WTC11 (cell line): Measurements from ENCODE around the gene AXIN2. TPM values are rescaled to one million over a fixed set of nuclear protein-coding genes. Genes with fewer than 3 reads are reported as not detected.

Experiments
- ATAC-seq: fragments of 200-7000 bp; cut with Tn5 transposase; 2 replicates; pipeline ENCODE4 v1.10.0; 2021; ENCODE audit warnings: mild to moderate bottlenecking, moderate library complexity
- CTCF ChIA-PET: fragments of 300-600 bp; sonication (Branson Sonifier 250); formaldehyde crosslinking; loops from one replicate; lab custom pipeline; 2021; ENCODE audit warnings: antibody characterized with exemption; lab: Charles Lee
- POLR2A ChIA-PET: fragments of 350-600 bp; sonication (Branson Sonifier 250); formaldehyde crosslinking; loops from one replicate; lab custom pipeline; 2021; ENCODE audit warnings: antibody characterized with exemption; lab: Charles Lee
- DNase-seq: peaks from one replicate; pipeline ENCODE4 v3.0.0; 2021; ENCODE audit warnings: low spot score
- H3K27ac Mint-ChIP-seq: 2 replicates; pipeline ENCODE4 v1.8.0; 2021; ENCODE audit warnings: mixed read lengths
- H3K27me3 Mint-ChIP-seq: 2 replicates; pipeline ENCODE4 v1.8.0; 2021; ENCODE audit warnings: low read depth, mild to moderate bottlenecking, moderate library complexity, mixed read lengths
- H3K36me3 Mint-ChIP-seq: 2 replicates; pipeline ENCODE4 v1.8.0; 2021; ENCODE audit warnings: mixed read lengths
- H3K4me1 Mint-ChIP-seq: 2 replicates; pipeline ENCODE4 v1.8.0; 2022; ENCODE audit warnings: mixed read lengths
- H3K4me3 Mint-ChIP-seq: 2 replicates; pipeline ENCODE4 v1.8.0; 2021; ENCODE audit warnings: mild to moderate bottlenecking, moderate library complexity, mixed read lengths
- H3K9me3 Mint-ChIP-seq: 2 replicates; pipeline ENCODE4 v1.8.0; 2021; ENCODE audit warnings: mixed read lengths
- E2F5 ChIP-seq: sonication (generic); formaldehyde crosslinking; IDR thresholded peaks from 2 replicates; pipeline ENCODE4 v1.8.1; 2022; ENCODE audit warnings: mild to moderate bottlenecking, moderate library complexity, missing genetic modification reagents
- ERG ChIP-seq: fragments of 250-450 bp; sonication (Bioruptor Pico); IDR thresholded peaks from 2 replicates; pipeline ENCODE4 v1.8.0; 2021; ENCODE audit warnings: mild to moderate bottlenecking
- ESRRA ChIP-seq: sonication (generic); formaldehyde crosslinking; IDR thresholded peaks from 2 replicates; pipeline ENCODE4 v1.8.1; 2022; ENCODE audit warnings: mild to moderate bottlenecking, missing genetic modification reagents, borderline replicate concordance
- JAZF1 ChIP-seq: fragments of 250-450 bp; sonication (Bioruptor Pico); IDR thresholded peaks from 2 replicates; pipeline ENCODE4 v1.9.0; 2021; ENCODE audit warnings: moderate library complexity, mild to moderate bottlenecking, inconsistent platforms
- KAT7 ChIP-seq: sonication (generic); formaldehyde crosslinking; IDR thresholded peaks from 2 replicates; pipeline ENCODE4 v1.8.1; 2023; ENCODE audit warnings: missing genetic modification reagents, mild to moderate bottlenecking, borderline replicate concordance
- MXD4 ChIP-seq: fragments of 250-450 bp; sonication (Bioruptor Pico); IDR thresholded peaks from 2 replicates; pipeline ENCODE4 v1.8.0; 2021; ENCODE audit warnings: mild to moderate bottlenecking, moderate library complexity, borderline replicate concordance
- NR3C1 ChIP-seq: sonication (generic); formaldehyde crosslinking; conservative IDR thresholded peaks from 2 replicates; pipeline ENCODE4 v1.8.1; 2023; ENCODE audit warnings: low read depth, mild to moderate bottlenecking, missing genetic modification reagents
- PRRX2 ChIP-seq: fragments of 250-450 bp; sonication (Bioruptor Pico); IDR thresholded peaks from 2 replicates; pipeline ENCODE4 v1.8.0; 2021; ENCODE audit warnings: mild to moderate bottlenecking
- SMAD4 ChIP-seq: sonication (generic); formaldehyde crosslinking; IDR thresholded peaks from 2 replicates; pipeline ENCODE4 v1.8.0; 2022; ENCODE audit warnings: mild to moderate bottlenecking, missing genetic modification reagents
- ZNF219 ChIP-seq: sonication (generic); formaldehyde crosslinking; IDR thresholded peaks from 2 replicates; pipeline ENCODE4 v1.8.0; 2023; ENCODE audit warnings: missing genetic modification reagents, mild to moderate bottlenecking, borderline replicate concordance
- ZNF263 ChIP-seq: sonication (generic); formaldehyde crosslinking; IDR thresholded peaks from 2 replicates; pipeline ENCODE4 v1.8.1; 2022; ENCODE audit warnings: low read depth, mild to moderate bottlenecking, moderate library complexity, missing genetic modification reagents
- ZNF396 ChIP-seq: fragments of 250-450 bp; sonication (Bioruptor Pico); IDR thresholded peaks from 2 replicates; pipeline ENCODE4 v1.8.0; 2021; ENCODE audit warnings: mild to moderate bottlenecking, moderate library complexity, borderline replicate concordance
- ZNF423 ChIP-seq: fragments of 250-450 bp; sonication (Bioruptor Pico); IDR thresholded peaks from 2 replicates; pipeline ENCODE4 v2.1.2; 2022; ENCODE audit warnings: mild to moderate bottlenecking, moderate library complexity
- total RNA-seq: library from RNA; stranded (reverse); gene quantifications from 3 replicates; pipeline ENCODE4 v1.2.3, GENCODE V29; 2021
- TF ChIP-seq, protein P1 (sequence below): sonication (generic); formaldehyde crosslinking; IDR thresholded peaks from 2 replicates; pipeline ENCODE4 v1.8.0; 2022; ENCODE audit warnings: missing genetic modification reagents
- TF ChIP-seq, protein P2 (sequence below): sonication (generic); formaldehyde crosslinking; IDR thresholded peaks from 2 replicates; pipeline ENCODE4 v1.8.1; 2023; ENCODE audit warnings: mild to moderate bottlenecking, missing genetic modification reagents, borderline replicate concordance
- TF ChIP-seq, protein P3 (sequence below): fragments of 250-450 bp; sonication (Bioruptor Pico); conservative IDR thresholded peaks from 2 replicates; pipeline ENCODE4 v1.9.0; 2021; ENCODE audit warnings: mild to moderate bottlenecking
- TF ChIP-seq, protein P4 (sequence below): sonication (generic); formaldehyde crosslinking; IDR thresholded peaks from 2 replicates; pipeline ENCODE4 v1.8.0; 2022; ENCODE audit warnings: mild to moderate bottlenecking, missing genetic modification reagents

Gene AXIN2
- total RNA-seq, 1 experiment from 2014 or later = 35.0 TPM

DNA sequence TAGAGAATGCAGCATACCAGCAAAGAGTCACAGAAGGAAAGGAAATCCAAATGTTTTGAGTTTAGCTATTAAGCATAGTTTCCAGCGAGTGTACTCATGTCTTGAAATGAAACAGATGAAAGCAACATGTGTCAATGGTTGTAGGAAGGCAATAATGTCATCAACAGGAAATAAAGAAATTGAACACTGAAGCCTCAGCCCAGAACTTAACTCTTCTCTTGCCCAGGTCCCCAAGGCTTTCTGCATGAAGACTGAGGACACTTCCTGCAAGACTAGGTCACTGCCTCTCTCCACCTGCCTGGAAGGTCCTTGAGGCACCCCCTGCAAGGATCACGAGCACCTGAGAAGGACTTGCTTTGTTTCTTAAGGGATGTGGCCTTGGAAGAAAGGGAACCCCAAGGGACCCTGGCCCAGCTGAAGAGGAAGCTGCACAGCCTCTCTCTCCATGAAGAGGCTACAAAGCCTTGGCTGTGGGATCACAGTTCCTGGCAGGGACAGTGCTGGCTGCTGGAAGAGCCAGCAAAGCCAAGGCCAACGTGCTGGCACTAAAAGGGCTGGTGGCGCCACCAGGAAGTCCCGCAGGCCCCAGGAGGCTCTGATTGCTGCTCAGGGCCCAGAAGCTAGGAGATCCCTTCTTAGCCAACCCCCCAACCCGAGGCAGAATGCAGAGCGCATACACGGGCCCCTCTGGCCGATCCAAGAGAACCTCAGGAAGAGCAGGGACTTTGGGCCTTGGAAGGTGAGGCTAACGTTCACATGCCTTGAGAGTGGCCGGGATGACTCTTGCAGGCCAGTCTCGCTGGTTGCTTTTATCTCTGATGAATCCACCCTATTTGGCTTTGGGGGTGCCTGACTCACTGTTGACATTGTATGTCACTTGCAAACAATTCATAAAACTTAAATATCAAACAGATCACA lies 23.4 kb upstream of the AXIN2 start:
- ATAC-seq (no peak), DNase-seq (no peak)
- ChIA-PET POLR2A (no interaction called here), CTCF (no interaction called here)
- Mint-ChIP-seq H3K27me3 (no peaks in the 10 kb centered on the region), H3K27ac (no peak overlapping the region), H3K36me3 (no peaks in the 10 kb centered on the region), H3K4me3 (no peak overlapping the region), H3K9me3 (no peaks in the 10 kb centered on the region), H3K4me1 (peaks cover 23% of the 10 kb centered on the region)
- TF ChIP-seq JAZF1 (CRISPR knock-in tag) (no peak), KAT7 (CRISPR knock-in tag) (no peak), ERG (CRISPR knock-in tag) (no peak), ZNF396 (no peak)

DNA sequence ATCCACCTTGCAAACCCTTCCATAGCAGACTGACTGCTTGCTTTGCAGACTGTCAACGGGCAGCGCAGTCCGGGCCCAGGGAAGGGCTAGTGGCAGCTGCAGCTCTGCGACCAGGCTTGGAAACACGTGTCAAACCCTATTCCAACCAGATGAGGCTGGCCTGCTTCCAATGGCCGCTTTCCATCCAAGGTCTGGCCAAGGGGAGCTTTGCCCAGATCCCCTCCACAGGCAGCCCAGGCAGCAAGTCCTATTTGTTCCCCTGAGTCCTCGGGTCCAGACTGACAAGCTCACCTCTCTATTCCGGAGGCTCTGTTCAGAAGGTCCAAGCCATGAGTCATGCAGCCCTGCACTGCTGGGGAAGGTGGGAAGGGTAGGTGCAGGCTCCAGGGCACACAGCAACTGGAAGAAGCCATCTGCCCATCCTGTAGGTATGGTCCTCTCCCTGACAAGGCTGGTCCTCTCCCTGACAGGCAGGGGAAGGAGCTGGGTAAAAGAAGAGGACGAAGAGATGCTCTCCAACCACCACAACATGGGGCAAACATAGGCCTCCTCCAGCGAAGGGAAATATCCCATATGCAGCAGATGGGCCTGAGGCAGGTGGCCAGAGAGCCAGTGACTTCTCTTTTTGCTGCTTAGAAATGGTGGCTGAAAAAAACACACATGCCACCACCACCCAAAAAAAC lies 22.6 kb upstream of the AXIN2 start:
- DNase-seq (no peak), ATAC-seq (no peak)
- Mint-ChIP-seq H3K27ac (no peak overlapping the region), H3K27me3 (no peaks in the 10 kb centered on the region), H3K4me1 (peaks cover 23% of the 10 kb centered on the region), H3K4me3 (no peak overlapping the region), H3K36me3 (no peaks in the 10 kb centered on the region), H3K9me3 (no peaks in the 10 kb centered on the region)
- POLR2A ChIA-PET = no interaction called here
- TF ChIP-seq ZNF423 (CRISPR knock-in tag) (no peak), SMAD4 (CRISPR knock-in tag) (no peak), MXD4 (CRISPR knock-in tag) (no peak), PRRX2 (CRISPR knock-in tag) (no peak), NR3C1 (CRISPR knock-in tag) (no peak), ESRRA (CRISPR knock-in tag) (no peak), JAZF1 (CRISPR knock-in tag) (no peak), E2F5 (CRISPR knock-in tag) (no peak), ZNF263 (no peak), ZNF219 (CRISPR knock-in tag) (no peak)
- TF ChIP-seq, protein P1, sequence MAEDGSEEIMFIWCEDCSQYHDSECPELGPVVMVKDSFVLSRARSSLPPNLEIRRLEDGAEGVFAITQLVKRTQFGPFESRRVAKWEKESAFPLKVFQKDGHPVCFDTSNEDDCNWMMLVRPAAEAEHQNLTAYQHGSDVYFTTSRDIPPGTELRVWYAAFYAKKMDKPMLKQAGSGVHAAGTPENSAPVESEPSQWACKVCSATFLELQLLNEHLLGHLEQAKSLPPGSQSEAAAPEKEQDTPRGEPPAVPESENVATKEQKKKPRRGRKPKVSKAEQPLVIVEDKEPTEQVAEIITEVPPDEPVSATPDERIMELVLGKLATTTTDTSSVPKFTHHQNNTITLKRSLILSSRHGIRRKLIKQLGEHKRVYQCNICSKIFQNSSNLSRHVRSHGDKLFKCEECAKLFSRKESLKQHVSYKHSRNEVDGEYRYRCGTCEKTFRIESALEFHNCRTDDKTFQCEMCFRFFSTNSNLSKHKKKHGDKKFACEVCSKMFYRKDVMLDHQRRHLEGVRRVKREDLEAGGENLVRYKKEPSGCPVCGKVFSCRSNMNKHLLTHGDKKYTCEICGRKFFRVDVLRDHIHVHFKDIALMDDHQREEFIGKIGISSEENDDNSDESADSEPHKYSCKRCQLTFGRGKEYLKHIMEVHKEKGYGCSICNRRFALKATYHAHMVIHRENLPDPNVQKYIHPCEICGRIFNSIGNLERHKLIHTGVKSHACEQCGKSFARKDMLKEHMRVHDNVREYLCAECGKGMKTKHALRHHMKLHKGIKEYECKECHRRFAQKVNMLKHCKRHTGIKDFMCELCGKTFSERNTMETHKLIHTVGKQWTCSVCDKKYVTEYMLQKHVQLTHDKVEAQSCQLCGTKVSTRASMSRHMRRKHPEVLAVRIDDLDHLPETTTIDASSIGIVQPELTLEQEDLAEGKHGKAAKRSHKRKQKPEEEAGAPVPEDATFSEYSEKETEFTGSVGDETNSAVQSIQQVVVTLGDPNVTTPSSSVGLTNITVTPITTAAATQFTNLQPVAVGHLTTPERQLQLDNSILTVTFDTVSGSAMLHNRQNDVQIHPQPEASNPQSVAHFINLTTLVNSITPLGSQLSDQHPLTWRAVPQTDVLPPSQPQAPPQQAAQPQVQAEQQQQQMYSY (CRISPR knock-in tag) = no peak
- TF ChIP-seq, protein P2, sequence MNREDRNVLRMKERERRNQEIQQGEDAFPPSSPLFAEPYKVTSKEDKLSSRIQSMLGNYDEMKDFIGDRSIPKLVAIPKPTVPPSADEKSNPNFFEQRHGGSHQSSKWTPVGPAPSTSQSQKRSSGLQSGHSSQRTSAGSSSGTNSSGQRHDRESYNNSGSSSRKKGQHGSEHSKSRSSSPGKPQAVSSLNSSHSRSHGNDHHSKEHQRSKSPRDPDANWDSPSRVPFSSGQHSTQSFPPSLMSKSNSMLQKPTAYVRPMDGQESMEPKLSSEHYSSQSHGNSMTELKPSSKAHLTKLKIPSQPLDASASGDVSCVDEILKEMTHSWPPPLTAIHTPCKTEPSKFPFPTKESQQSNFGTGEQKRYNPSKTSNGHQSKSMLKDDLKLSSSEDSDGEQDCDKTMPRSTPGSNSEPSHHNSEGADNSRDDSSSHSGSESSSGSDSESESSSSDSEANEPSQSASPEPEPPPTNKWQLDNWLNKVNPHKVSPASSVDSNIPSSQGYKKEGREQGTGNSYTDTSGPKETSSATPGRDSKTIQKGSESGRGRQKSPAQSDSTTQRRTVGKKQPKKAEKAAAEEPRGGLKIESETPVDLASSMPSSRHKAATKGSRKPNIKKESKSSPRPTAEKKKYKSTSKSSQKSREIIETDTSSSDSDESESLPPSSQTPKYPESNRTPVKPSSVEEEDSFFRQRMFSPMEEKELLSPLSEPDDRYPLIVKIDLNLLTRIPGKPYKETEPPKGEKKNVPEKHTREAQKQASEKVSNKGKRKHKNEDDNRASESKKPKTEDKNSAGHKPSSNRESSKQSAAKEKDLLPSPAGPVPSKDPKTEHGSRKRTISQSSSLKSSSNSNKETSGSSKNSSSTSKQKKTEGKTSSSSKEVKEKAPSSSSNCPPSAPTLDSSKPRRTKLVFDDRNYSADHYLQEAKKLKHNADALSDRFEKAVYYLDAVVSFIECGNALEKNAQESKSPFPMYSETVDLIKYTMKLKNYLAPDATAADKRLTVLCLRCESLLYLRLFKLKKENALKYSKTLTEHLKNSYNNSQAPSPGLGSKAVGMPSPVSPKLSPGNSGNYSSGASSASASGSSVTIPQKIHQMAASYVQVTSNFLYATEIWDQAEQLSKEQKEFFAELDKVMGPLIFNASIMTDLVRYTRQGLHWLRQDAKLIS (CRISPR knock-in tag) = no peak
- TF ChIP-seq, protein P3, sequence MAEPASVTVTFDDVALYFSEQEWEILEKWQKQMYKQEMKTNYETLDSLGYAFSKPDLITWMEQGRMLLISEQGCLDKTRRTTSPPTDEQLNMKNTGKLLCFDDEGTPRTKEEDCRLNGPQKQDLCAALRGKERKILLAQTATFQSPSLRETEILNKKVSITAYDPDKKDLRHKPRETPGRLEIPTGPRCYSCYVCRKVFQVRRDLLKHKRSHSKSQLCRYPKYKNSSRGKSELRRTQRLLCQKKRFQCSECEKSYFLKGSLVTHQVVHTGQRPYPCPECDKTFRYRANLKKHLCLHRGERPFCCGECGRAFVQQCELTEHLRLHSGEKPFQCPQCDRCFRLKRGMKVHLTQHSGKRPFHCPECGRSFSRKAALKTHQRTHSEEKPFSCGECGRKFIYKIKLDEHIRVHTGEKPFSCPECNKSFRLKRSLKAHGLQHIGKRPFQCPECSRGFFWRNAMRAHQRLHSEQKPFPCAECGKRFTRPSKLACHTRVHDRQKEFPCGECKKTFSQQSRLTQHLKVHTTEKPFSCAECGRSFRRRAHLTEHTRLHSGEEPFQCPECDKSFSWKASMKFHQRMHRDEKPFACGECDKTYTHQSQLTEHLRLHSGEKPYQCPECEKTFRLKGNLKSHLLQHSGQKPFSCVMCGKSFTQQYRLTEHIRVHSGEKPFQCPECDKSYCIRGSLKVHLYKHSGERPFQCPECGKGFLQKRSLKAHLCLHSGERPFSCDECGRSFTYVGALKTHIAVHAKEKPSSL (CRISPR knock-in tag) = no peak
- TF ChIP-seq, protein P4, sequence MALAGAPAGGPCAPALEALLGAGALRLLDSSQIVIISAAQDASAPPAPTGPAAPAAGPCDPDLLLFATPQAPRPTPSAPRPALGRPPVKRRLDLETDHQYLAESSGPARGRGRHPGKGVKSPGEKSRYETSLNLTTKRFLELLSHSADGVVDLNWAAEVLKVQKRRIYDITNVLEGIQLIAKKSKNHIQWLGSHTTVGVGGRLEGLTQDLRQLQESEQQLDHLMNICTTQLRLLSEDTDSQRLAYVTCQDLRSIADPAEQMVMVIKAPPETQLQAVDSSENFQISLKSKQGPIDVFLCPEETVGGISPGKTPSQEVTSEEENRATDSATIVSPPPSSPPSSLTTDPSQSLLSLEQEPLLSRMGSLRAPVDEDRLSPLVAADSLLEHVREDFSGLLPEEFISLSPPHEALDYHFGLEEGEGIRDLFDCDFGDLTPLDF = no peak
- CTCF ChIA-PET = no interaction called here
